SK-N-SH treated with all-trans-retinoic acid at 6 μM for 48 hours (cell line): ENCODE results near the gene SLC13A5.

Experiments
- GLIS3 ChIP-seq: fragments of 250-450 bp; sonication (Bioruptor Pico); IDR thresholded peaks from 2 replicates; pipeline ENCODE4 v1.5.0; 2020; ENCODE audit warnings: mild to moderate bottlenecking, moderate library complexity
- POU6F1 ChIP-seq: fragments of 250-450 bp; sonication (Bioruptor Pico); IDR thresholded peaks from 2 replicates; pipeline ENCODE4 v1.8.0; 2021; ENCODE audit warnings: low read depth, mild to moderate bottlenecking, moderate library complexity, borderline replicate concordance
- ZFP30 ChIP-seq: fragments of 450-650 bp; formaldehyde crosslinking; IDR thresholded peaks from 2 replicates; pipeline ENCODE4 v1.5.0; 2022; ENCODE audit warnings: mild to moderate bottlenecking, moderate library complexity

SLC13A5 gene

GRCh38 chr17:6636105-6636504 lies 77.1 kb downstream of the SLC13A5 start (continued):
- TF ChIP-seq ZFP30 (CRISPR knock-in tag) (no peak), POU6F1 (CRISPR knock-in tag) (no peak), GLIS3 (CRISPR knock-in tag) (no peak)
